AG09319 (cell line): Measurements from ENCODE around the gene CEACAM8.

Experiments
- DNase-seq: peaks from one replicate; pipeline ENCODE4 v3.0.0-alpha.2; 2010; ENCODE audit warnings: low read depth; ENCODE audit errors: extremely low read depth
- TF ChIP-seq, protein P1 (sequence below): IDR thresholded peaks from 2 replicates; pipeline ENCODE4 v1.5.1; 2011; ENCODE audit warnings: low read depth, mild to moderate bottlenecking, inconsistent platforms, low read length, moderate library complexity

The CEACAM8 gene

DNA sequence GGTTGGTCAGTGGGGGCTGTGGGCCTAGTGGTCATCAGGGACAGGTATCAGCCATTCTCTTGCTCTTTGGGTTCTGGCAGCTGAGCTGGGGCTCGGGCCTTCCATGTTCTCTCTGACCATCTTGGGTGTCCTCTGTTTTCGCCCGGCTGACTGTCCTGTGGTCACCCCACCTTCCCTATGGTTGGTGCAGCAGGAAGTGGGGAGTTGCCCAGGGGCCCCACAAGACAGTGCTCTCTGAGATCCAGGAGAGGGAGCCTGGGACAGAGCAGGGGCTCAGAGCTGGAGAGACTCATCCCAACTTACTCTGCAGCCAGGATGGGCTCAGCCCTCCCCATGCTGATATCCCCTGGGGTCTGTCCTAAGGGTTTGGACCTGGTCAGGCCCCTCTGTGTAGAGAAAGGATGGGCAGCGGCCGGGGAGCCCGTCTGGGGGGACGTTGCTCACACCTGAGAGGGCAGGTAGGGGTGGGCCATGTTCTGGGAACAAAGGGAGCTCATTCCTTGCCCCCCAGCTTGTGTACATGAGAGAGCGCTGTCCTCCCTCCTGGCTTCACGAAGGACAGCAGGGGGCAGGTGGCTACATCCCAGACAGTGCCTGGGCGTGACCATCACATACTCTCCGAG, 937 bp upstream of the CEACAM8 start:
- no peak for DNase-seq
- TF ChIP-seq, protein P1, sequence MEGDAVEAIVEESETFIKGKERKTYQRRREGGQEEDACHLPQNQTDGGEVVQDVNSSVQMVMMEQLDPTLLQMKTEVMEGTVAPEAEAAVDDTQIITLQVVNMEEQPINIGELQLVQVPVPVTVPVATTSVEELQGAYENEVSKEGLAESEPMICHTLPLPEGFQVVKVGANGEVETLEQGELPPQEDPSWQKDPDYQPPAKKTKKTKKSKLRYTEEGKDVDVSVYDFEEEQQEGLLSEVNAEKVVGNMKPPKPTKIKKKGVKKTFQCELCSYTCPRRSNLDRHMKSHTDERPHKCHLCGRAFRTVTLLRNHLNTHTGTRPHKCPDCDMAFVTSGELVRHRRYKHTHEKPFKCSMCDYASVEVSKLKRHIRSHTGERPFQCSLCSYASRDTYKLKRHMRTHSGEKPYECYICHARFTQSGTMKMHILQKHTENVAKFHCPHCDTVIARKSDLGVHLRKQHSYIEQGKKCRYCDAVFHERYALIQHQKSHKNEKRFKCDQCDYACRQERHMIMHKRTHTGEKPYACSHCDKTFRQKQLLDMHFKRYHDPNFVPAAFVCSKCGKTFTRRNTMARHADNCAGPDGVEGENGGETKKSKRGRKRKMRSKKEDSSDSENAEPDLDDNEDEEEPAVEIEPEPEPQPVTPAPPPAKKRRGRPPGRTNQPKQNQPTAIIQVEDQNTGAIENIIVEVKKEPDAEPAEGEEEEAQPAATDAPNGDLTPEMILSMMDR = no peak

DNA sequence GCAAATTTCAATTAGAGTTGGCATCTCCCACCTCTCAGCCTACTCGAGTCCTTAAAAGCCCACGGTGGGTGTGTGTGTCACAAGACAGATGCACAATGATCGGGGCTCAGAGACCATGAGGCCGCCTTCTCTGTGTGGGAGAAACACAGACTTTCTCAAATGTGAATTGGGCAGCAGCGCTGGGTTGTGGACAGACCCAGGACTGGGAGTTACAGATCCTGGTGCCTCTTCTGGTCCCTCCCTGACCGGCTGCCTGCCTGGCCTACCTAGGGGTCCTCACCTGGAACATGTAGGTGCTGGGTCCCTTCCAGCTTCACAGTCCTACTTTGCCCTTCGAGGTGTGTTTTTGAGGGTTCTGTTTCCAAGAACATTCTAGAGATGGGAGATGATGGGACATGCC, 4.9 kb downstream of the CEACAM8 start:
- no peak for DNase-seq
- TF ChIP-seq, protein P1 = no peak

DNA sequence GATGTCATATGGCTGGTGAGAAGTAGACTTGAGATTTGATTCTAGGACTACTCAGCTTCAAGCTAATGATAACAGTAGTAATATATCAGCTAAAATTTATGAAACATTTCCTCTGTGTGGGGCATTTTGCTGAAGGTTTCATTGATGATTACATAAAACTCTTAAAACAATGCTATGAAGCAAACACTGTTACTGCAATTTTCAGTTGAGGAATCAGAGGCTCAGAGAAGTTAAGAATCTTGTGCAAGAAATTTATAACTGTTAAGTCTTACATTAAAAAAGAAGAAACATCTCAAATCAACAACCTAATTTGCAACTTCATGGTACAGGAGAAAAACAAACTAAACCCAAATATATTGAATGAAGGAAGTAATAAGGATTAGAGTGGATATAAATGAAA, 10.3 kb downstream of the CEACAM8 start:
- TF ChIP-seq, protein P1 = no peak
- DNase-seq = no peak

DNA sequence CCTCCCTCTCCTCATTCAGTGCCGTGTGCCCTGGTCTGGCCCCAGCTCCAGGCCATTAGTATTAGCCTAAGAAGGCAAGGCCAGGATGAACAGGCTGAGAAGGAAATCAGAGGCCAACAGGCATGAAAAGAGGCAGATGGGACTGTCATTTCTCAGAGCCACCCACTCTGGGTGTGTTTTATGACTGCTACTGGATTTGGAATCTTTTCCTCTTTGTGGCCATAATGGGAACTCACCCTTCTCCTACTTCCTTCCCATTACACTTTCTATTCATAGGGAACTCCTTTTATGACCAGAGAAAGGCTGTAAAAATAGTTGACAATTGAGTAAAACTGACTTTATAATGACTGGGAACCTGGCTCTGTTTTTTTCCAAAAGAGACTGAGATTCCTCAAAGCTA, 17.7 kb downstream of the CEACAM8 start:
- no peak for DNase-seq
- TF ChIP-seq, protein P1 = no peak

DNA sequence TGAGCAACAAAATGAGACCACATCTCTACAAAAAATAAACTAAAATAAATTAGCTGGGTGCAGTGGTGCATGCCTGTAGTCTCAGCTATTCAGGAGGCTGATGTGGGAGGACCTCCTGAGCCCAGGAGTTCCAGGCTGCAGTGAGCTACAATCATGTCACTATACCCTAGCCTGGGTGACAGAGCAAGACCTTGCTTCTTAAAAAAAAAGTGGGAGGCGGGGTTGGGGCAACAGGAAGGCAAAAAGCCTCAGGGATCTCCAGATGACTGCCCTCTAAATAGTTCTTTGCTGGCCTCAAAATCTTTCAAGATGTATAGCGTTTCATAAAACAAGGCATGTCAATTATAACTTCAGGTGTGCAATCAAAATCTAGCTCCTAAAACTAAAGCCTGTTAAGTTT, 18.5 kb downstream of the CEACAM8 start:
- TF ChIP-seq, protein P1 = no peak
- DNase-seq = no peak

DNA sequence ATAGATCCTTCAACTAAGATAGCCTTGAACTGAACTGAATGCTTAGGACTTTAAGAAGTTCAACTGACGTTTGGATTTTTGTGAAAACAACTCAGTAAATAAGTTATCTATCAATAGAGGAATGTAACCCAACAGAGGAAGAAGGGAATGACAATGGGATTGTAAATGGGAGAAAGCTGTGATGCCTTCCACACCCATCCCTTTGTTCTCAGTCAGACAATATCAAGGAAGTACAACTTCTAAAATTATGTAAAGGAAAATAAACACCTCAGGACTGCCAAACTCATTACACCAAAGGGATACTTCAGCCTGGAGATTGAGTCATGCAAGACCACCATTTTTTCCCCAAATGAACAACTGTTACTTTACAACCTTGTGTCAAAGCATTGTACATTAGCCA, 21.1 kb downstream of the CEACAM8 start:
- TF ChIP-seq, protein P1 = no peak
- no peak for DNase-seq

DNA sequence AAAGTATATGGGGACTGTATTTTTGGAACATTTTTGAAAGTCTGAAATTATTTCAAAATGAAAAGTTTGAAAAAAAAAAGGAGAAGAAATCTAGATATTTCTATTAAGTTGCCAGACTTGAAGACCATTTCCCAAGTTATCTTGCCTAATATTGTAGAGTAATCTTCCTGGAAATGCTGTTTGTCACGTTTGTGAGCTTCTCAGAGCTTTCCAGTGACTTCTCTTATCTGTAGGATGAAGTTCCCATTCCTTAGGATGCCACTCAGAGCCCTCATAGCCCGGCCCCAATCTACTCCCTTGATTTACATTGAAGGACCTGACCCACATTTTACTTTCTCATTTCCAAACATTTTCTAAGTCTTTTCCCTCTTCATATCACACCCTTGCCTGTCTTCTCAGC, 23.6 kb downstream of the CEACAM8 start:
- TF ChIP-seq, protein P1 = no peak

More for the DNA sequence above, 23.6 kb downstream of the CEACAM8 start:
- no peak for DNase-seq
